ENCODE results near the gene PSMB5. TPM values are rescaled to one million over a fixed set of nuclear protein-coding genes. Genes with fewer than 3 reads are reported as not detected.
A peak's percentile ranks its signal among the peaks of the same experiment; 100 is the strongest.

Gene PSMB5
- total and polyA plus RNA-seq, 2 of the 13 experiments (the other 11 are each of a cell fraction or from before 2014, with no cell fraction given) = 705 to 871 TPM

GRCh38 chr14:23006544-23007419, 27.9 kb downstream of the PSMB5 start (continued):
- TF ChIP-seq, protein P1, sequence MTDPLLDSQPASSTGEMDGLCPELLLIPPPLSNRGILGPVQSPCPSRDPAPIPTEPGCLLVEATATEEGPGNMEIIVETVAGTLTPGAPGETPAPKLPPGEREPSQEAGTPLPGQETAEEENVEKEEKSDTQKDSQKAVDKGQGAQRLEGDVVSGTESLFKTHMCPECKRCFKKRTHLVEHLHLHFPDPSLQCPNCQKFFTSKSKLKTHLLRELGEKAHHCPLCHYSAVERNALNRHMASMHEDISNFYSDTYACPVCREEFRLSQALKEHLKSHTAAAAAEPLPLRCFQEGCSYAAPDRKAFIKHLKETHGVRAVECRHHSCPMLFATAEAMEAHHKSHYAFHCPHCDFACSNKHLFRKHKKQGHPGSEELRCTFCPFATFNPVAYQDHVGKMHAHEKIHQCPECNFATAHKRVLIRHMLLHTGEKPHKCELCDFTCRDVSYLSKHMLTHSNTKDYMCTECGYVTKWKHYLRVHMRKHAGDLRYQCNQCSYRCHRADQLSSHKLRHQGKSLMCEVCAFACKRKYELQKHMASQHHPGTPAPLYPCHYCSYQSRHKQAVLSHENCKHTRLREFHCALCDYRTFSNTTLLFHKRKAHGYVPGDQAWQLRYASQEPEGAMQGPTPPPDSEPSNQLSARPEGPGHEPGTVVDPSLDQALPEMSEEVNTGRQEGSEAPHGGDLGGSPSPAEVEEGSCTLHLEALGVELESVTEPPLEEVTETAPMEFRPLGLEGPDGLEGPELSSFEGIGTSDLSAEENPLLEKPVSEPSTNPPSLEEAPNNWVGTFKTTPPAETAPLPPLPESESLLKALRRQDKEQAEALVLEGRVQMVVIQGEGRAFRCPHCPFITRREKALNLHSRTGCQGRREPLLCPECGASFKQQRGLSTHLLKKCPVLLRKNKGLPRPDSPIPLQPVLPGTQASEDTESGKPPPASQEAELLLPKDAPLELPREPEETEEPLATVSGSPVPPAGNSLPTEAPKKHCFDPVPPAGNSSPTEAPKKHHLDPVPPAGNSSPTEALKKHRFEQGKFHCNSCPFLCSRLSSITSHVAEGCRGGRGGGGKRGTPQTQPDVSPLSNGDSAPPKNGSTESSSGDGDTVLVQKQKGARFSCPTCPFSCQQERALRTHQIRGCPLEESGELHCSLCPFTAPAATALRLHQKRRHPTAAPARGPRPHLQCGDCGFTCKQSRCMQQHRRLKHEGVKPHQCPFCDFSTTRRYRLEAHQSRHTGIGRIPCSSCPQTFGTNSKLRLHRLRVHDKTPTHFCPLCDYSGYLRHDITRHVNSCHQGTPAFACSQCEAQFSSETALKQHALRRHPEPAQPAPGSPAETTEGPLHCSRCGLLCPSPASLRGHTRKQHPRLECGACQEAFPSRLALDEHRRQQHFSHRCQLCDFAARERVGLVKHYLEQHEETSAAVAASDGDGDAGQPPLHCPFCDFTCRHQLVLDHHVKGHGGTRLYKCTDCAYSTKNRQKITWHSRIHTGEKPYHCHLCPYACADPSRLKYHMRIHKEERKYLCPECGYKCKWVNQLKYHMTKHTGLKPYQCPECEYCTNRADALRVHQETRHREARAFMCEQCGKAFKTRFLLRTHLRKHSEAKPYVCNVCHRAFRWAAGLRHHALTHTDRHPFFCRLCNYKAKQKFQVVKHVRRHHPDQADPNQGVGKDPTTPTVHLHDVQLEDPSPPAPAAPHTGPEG (CRISPR knock-in tag; IDR thresholded peaks at IDR 0.05) = peak; percentile 98
- peak; percentile 96 for TF ChIP-seq ZNF441 (CRISPR knock-in tag; IDR thresholded peaks at IDR 0.05; ENCODE audit: borderline replicate concordance)
- TF ChIP-seq CBFB (CRISPR knock-in tag; IDR thresholded peaks at IDR 0.05) = peak; percentile 98
- peak; percentile 91; the same call in 1 of the 2 replicates for TF ChIP-seq SATB2 (CRISPR knock-in tag; IDR thresholded peaks at IDR 0.05)
- peak; percentile 86 for TF ChIP-seq BHLHE40 (IDR thresholded peaks at IDR 0.05; ENCODE audit: low read length)
- TF ChIP-seq ZSCAN12 (CRISPR knock-in tag; IDR thresholded peaks at IDR 0.05) = peak; percentile 95
- peak; percentile 84; the same call in 1 of the 2 replicates for TF ChIP-seq PPARG (CRISPR knock-in tag; conservative IDR thresholded peaks at IDR 0.05)
- no peak for TF ChIP-seq CBX2 (IDR thresholded peaks at IDR 0.05; ENCODE audit: low read depth, low read length)
- peak; percentile 98 for TF ChIP-seq CBX2 (CRISPR knock-in tag; IDR thresholded peaks at IDR 0.05; ENCODE audit: low read depth)
- TF ChIP-seq ZNF343 (CRISPR knock-in tag; IDR thresholded peaks at IDR 0.05) = peak; percentile 98; the same call in 1 of the 2 replicates
- TF ChIP-seq ZUFSP (CRISPR knock-in tag; IDR thresholded peaks at IDR 0.05; ENCODE audit: borderline replicate concordance) = no peak
- peak; percentile 99 for TF ChIP-seq MXI1 (IDR thresholded peaks at IDR 0.05; ENCODE audit: borderline replicate concordance, low read depth, low read length)
- peak; percentile 97 for TF ChIP-seq KAT8 (CRISPR knock-in tag; IDR thresholded peaks at IDR 0.05)
- peak; percentile 100 for TF ChIP-seq ZNF891 (CRISPR knock-in tag; IDR thresholded peaks at IDR 0.05)
- TF ChIP-seq ZNF367 (CRISPR knock-in tag; IDR thresholded peaks at IDR 0.05; ENCODE audit: borderline replicate concordance) = peak; percentile 93
- TF ChIP-seq REPIN1 (CRISPR knock-in tag; IDR thresholded peaks at IDR 0.05; ENCODE audit: borderline replicate concordance, low read depth) = peak; percentile 99
- peak; percentile 90; the same call in 1 of the 2 replicates for TF ChIP-seq ZNF878 (CRISPR knock-in tag; IDR thresholded peaks at IDR 0.05)
- TF ChIP-seq NFATC3 (CRISPR knock-in tag; IDR thresholded peaks at IDR 0.05) = peak; percentile 93; the same call in 1 of the 2 replicates
- no peak for TF ChIP-seq ZNF496 (CRISPR knock-in tag; IDR thresholded peaks at IDR 0.05; ENCODE audit: insufficient replicate concordance)
- no peak for TF ChIP-seq SP1 (IDR thresholded peaks at IDR 0.05)
- TF ChIP-seq SP1 (CRISPR knock-in tag; IDR thresholded peaks at IDR 0.05) = peak; percentile 91
